Spinal cord (tissue), 10 donors: ENCODE results near the gene GTF3C1. TPM values are rescaled to one million over a fixed set of nuclear protein-coding genes. Genes with fewer than 3 reads are reported as not detected.
A peak's percentile ranks its signal among the peaks of the same experiment; 100 is the strongest.

Experiments
- DNase-seq, 6 donors: peaks; one replicate each; pipeline versions ENCODE4 v3.0.0 to v3.0.0-alpha.2; 2013 to 2015; ENCODE audit warnings: low spot score in 6 of 6, low read depth in 4 of 6
- H3K27ac ChIP-seq: one replicate; pipeline ENCODE4 v1.5.1; 2013; ENCODE audit warnings: low read depth, low read length, control low read depth
- H3K27me3 ChIP-seq: one replicate; pipeline ENCODE4 v1.6.1; 2013; ENCODE audit warnings: low read length; ENCODE audit not compliant: control insufficient read depth, insufficient read depth
- H3K36me3 ChIP-seq: one replicate; pipeline ENCODE4 v1.6.1; 2013; ENCODE audit warnings: low read length; ENCODE audit not compliant: control insufficient read depth, insufficient read depth
- H3K4me1 ChIP-seq: one replicate; pipeline ENCODE4 v1.6.1; 2013; ENCODE audit warnings: low read length; ENCODE audit not compliant: control insufficient read depth, insufficient read depth
- H3K4me3 ChIP-seq: one replicate; pipeline ENCODE4 v1.5.1; 2013; ENCODE audit warnings: low read depth, low read length, control low read depth
- H3K9me3 ChIP-seq: one replicate; pipeline ENCODE4 v1.6.1; 2013; ENCODE audit warnings: low read length; ENCODE audit not compliant: control insufficient read depth, insufficient read depth
- WGBS: methylation state at CpG from one replicate; pipeline ENCODE4 v1.1.5; 2013; ENCODE audit warnings: missing lambda C conversion rate; ENCODE audit not compliant: insufficient coverage; 5-methylcytosine and 5-hydroxymethylcytosine counted together
- long read RNA-seq, 4 donors: transcript quantifications; one replicate each; lab custom pipeline, GENCODE V29; 2026
- polyA plus RNA-seq, 2 donors: library from polyadenylated mRNA; unstranded; fragments of 120-200 nt; gene quantifications; one replicate each; pipeline ENCODE4 v1.2.1, GENCODE V29; 2013; ENCODE audit not compliant: insufficient read length in 2 of 2
- total RNA-seq, 2 donors: library from RNA; depleted of rRNA in 1 of 2; stranded (reverse); fragments of 120-200 nt in 1 of 2; fragments of >200 nt in 1 of 2; gene quantifications; one replicate each; pipeline versions ENCODE4 v1.2.3 to v1.2.4, GENCODE V29; 2013 to 2014
- donor health status: healthy.

GTF3C1 gene
- total RNA-seq = 10 to 100 TPM; 65.8 to 77.5 TPM
- polyA plus RNA-seq = 100 to 1,000 TPM; 109 to 110 TPM
- long read RNA-seq, donor 1, full-length matches to known transcripts = 23 of 23 reads
- long read RNA-seq, donor 1, partial matches to known transcripts = 0 of 23 reads
- long read RNA-seq, donor 1, other reads (novel, unspliced or antisense) = 0 of 23 reads
- long read RNA-seq, donor 2, full-length matches to known transcripts = 13 of 13 reads
- long read RNA-seq, donor 2, partial matches to known transcripts = 0 of 13 reads
- long read RNA-seq, donor 2, other reads (novel, unspliced or antisense) = 0 of 13 reads
- long read RNA-seq, donor 3, transcript GTF3C1-205 (1 exons, 2,798 nt) = major isoform, 9 of 22 reads
- long read RNA-seq, donor 3, partial matches to known transcripts = 12 of 22 reads
- long read RNA-seq, donor 3, other reads (novel, unspliced or antisense) = 0 of 22 reads
- long read RNA-seq, donor 4, full-length matches to known transcripts = 22 of 31 reads
- long read RNA-seq, donor 4, partial matches to known transcripts = 9 of 31 reads
- long read RNA-seq, donor 4, other reads (novel, unspliced or antisense) = 0 of 31 reads

DNA sequence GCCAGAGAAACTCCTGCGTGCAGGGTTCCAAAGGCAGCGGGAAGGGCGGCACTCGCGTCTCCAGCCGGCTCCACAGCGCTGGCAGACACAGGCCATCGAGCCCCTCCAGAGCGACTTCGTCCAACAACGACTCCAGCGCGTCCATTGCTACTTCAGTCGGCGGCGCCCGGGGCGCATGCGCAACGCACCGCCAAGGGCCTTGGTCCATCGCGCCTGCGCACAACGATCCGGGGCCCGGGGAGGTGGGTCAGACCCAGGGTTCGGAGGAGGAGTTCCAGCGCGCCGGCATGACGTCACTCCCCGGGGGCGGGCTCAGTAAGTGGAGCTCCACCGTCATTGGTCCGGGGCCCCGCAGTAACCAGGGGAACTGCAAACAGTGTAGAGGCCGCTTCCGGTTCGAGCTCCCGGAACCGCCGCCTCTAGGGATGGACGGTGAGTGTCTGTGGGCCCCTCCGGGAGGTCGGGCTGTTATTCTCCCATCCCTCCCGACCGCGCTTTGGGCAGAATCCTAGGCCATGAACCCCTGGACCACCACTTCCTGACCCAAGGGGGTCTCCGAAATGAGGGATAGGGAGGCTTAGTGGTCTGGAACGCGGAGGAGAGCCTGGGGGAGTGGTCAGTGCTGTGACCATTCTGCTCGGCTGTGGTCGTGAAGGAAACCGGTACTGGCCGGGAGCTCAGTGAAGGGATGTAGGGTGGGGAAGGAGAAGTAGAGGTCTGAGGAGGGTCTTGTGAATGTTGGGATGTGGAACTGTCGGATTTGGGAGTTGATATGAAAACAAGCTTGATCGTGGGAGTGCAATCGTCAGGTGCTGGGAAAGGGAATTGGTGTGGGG is at the start of gene GTF3C1, which contains the start of gene KATNIP:
Gene GTF3C1, minus strand, starts transcription at position 168 of the 836 bp plus-strand sequence. Its CDS starts 23 bp downstream, at position 145.
Gene KATNIP, plus strand, starts transcription at position 399 of the 836 bp plus-strand sequence. Its CDS starts 27 bp downstream, at position 426.
- Histone ChIP-seq H3K4me1 (peaks cover 20% of the 10 kb centered on the region), H3K27ac (peak within 1 kb of the TSS; percentile 89), H3K9me3 (no peaks in the 10 kb centered on the region), H3K4me3 (peak within 1 kb of the TSS; percentile 99), H3K27me3 (no peaks in the 10 kb centered on the region), H3K36me3 (peaks cover 5% of the 10 kb centered on the region)
- WGBS = under 1% methylated on average over 54 of the region's 59 CpGs
- peak; percentile 97 to 100 (median 99) for DNase-seq

DNA sequence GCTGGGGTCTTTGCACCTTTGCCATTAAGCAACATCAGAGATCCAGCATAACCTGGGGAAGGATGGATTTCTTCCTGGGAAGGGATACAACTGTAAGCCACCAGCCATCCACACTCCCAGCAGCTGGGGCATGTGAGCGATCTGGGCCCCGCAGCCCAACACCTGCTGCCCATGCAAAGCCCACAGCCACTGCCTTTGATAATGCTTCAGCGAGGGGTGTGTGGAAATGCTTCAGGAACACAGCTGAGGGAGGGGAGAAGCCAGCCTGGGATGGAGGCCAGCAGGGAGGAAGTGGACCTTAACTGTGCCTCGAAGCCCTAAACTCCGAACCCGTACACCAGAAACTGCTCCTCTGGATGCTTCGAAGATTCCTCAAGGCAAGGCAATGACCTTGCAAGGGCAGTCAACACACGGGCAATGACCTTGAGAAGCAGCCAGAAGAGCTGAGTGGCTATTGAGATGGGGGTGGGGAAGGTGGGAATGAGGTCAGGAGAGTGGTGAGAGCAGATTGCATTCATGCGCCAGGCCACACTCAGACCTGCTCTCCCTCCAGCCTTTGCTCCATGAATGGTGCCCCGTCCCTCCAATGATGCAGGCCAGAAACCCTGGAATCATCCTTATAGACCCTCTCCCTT is 49.3 kb upstream of the GTF3C1 start:
- Histone ChIP-seq H3K4me3 (no peak overlapping the region), H3K27me3 (no peaks in the 10 kb centered on the region), H3K36me3 (peaks cover 18% of the 10 kb centered on the region), H3K4me1 (peaks cover 5% of the 10 kb centered on the region), H3K27ac (no peak overlapping the region), H3K9me3 (no peaks in the 10 kb centered on the region)
- WGBS = 84% methylated on average over 5 of the region's 10 CpGs
- no peak for DNase-seq

DNA sequence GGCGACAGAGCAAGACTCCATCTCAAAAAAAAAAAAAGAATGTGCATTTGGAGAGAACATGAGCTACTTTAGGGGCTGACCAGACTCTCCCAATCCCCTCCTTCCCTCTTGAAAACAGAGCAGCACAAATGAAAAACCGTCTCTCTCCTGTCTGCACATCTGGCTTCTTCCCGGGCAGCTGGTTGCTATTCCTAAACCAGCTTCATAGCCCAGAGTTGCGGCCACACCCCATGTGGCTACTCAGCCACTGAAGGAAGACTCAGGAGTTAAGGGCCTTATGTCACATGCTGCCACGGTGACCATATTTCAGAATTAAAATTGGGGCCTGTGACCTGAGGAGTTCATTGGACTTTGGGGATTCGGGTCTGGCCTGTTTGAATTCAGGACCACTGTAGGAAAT is 48.5 kb upstream of the GTF3C1 start:
- Histone ChIP-seq H3K27ac (no peak overlapping the region), H3K27me3 (no peaks in the 10 kb centered on the region), H3K4me3 (no peak overlapping the region), H3K4me1 (peaks cover 5% of the 10 kb centered on the region), H3K36me3 (peaks cover 18% of the 10 kb centered on the region), H3K9me3 (no peaks in the 10 kb centered on the region)
- 91% methylated on average over 5 of the region's 6 CpGs for WGBS
- no peak for DNase-seq

GRCh38 chr16:27597361-27597760 is 47.6 kb upstream of the GTF3C1 start:
- Histone ChIP-seq H3K4me3 (no peak overlapping the region), H3K27me3 (no peaks in the 10 kb centered on the region), H3K36me3 (peaks cover 18% of the 10 kb centered on the region), H3K27ac (no peak overlapping the region), H3K4me1 (peaks cover 5% of the 10 kb centered on the region), H3K9me3 (no peaks in the 10 kb centered on the region)
- WGBS = 100% methylated on average over 1 of the region's 3 CpGs
- DNase-seq = no peak

GRCh38 chr16:27596411-27596810 is 46.7 kb upstream of the GTF3C1 start:
- Histone ChIP-seq H3K36me3 (peaks cover 15% of the 10 kb centered on the region), H3K9me3 (no peaks in the 10 kb centered on the region), H3K4me3 (no peak overlapping the region), H3K4me1 (peaks cover 5% of the 10 kb centered on the region), H3K27me3 (no peaks in the 10 kb centered on the region), H3K27ac (no peak overlapping the region)
- WGBS = 94% methylated on average over 4 of the region's 4 CpGs
- no peak for DNase-seq

DNA sequence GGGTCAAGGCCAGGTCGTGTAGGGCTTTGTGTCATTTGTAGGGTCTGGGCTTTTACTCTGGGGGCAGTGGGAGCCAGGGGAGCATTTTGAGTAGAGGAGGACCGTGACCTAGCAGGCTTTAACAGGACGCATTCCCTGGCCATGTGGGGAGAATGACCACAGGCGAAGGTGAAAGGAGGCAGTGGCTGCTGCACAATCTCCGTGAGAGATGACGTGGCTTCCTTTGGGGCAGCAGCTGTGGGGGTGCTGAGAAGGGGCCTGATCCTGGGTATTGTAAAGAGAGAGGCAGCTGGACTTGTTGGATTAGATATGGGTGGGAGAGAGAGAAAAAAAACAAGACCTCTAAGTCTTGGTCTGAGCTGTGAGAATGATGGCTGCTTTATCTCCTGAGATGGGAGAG is 46.3 kb upstream of the GTF3C1 start:
- DNase-seq = no peak
- H3K4me3 ChIP-seq = no peak overlapping the region
- 52% methylated on average over 6 of the region's 6 CpGs for WGBS
- H3K9me3 ChIP-seq = no peaks in the 10 kb centered on the region
- H3K4me1 ChIP-seq = peaks cover 5% of the 10 kb centered on the region
- H3K36me3 ChIP-seq = peaks cover 15% of the 10 kb centered on the region
- no peak overlapping the region for H3K27ac ChIP-seq
- H3K27me3 ChIP-seq = no peaks in the 10 kb centered on the region

- Histone ChIP-seq H3K4me3 (no peak overlapping the region), H3K9me3 (no peaks in the 10 kb centered on the region), H3K27ac (no peak overlapping the region), H3K4me1 (peaks cover 5% of the 10 kb centered on the region), H3K27me3 (no peaks in the 10 kb centered on the region), H3K36me3 (peaks cover 15% of the 10 kb centered on the region)
- 35% methylated on average over 2 of the region's 4 CpGs for WGBS
- no peak for DNase-seq
These were observed 45.8 kb upstream of the GTF3C1 start for GRCh38 chr16:27595475-27595874.

GRCh38 chr16:27591837-27592236 is 42.1 kb upstream of the GTF3C1 start:
- no peaks in the 10 kb centered on the region for H3K9me3 ChIP-seq
- no peaks in the 10 kb centered on the region for H3K36me3 ChIP-seq
- no peak overlapping the region for H3K27ac ChIP-seq
- 100% methylated on average over 2 of the region's 4 CpGs for WGBS
- H3K4me3 ChIP-seq = no peak overlapping the region
- no peaks in the 10 kb centered on the region for H3K27me3 ChIP-seq
- peaks cover 5% of the 10 kb centered on the region for H3K4me1 ChIP-seq
- DNase-seq = no peak

GRCh38 chr16:27588057-27588456 is 38.3 kb upstream of the GTF3C1 start:
- Histone ChIP-seq H3K4me3 (no peak overlapping the region), H3K4me1 (no peaks in the 10 kb centered on the region), H3K27ac (no peak overlapping the region), H3K9me3 (no peaks in the 10 kb centered on the region), H3K36me3 (peaks cover 3% of the 10 kb centered on the region), H3K27me3 (no peaks in the 10 kb centered on the region)
- DNase-seq = no peak
- WGBS = no CpG with 5 or more reads among the region's 3 CpGs
